HG03442 (cell line): ENCODE results near the gene DMRTB1.

Experiments used
- ATAC-seq: cut with Tn5 transposase; IDR thresholded peaks from one replicate; pipeline ENCODE4 v1.9.1; 2021; ENCODE audit warnings: mild to moderate bottlenecking, moderate library complexity; ENCODE audit not compliant: unreplicated experiment

The DMRTB1 gene

GRCh38 chr1:53462769-53463501 is 3.7 kb downstream of the DMRTB1 start:
- ATAC-seq: no peak

DNA sequence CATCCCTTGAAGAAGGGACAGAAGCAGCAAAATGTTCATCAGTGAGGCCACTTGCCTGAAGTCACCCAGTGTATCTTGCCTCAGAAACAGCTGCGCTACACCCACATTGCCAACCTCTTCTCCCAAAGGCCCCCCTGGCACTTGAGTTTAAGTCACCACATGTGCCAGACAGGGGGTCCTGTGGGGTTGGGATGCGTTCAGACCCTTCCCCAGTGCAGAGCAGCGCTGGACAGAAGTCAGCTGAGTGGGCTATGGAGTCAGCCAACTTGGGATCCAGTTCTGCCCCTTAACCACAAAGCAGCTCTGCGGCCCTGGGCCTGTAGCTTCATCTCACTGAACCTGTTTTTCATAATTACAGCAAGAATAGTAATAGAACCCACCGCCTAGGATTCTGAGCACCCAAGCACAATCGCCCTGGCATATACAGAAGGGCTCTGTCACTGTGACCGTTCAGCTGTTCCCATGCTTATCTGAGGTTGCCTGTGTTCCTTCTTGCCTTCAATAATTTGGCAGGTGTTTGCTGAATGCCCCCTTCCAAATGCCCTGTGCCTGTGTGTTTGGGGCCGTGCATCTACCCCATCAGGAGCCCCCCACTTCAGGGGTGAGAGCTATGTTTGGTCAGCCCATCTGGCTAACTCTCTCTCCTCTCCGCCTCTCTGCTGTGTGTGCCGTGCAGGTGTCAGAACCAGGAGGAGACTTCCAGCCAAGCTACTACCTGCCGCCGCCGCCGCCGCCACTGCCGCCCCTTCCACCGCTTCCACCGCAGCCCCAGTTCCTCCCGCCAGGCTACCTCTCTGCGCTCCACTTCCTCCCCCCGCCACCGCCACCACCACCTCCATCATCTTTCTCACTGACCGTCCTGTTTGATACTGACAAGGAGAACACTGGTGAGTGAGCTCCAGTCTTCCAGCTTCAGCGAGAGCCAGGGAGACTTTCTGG is 5.0 kb downstream of the DMRTB1 start:
- no peak for ATAC-seq

DNA sequence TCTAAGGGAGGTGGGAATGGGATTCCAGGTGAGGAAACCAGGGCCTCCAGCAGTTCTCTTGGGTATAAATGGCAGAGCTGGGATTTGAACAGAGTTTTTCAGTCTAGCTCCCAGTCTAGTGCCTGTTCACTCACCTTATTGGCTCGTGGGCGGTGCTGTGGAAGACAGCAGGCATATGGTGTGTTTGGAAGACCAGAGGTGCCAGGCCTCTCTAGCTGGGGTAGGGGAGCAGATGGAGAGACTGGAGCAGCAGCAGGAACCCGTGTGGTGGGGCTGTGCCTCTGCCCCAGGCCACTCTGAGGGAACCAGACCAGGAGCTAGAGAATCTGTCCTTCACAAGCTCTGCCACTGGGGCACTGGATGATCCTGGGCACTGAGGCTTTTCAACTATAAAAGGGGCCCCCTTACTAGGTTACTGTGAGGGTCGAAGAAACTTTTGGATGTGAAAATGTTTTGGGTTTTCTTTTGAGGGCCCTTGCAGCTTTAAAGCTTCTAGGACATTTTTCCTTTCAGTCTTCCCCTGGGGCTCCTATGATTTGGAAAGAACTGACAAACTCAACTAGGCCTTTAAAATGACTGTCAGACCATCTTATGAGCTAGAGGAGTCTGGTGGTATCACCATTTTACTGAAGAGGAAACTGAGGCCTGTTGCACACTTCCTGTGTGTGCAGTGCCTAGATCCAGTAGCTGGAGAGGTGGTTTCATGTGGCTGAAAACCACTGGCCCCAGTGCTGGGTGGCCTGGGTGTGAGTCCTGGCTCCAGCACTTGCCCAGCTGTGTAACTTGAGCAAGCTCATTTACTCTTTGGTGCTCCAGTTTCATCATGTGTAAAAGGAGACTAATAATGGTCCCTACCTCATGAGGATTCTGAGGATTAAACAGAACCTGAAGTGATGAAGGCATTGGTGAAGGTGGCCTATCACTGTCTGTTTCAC is 6.1 kb downstream of the DMRTB1 start:
- ATAC-seq: no peak

GRCh38 chr1:53467391-53467790 is 8.2 kb downstream of the DMRTB1 start:
- no peak for ATAC-seq

GRCh38 chr1:53468374-53468773 is 9.2 kb downstream of the DMRTB1 start:
- ATAC-seq: no peak

GRCh38 chr1:53469373-53469772 is 10.2 kb downstream of the DMRTB1 start:
- no peak for ATAC-seq

DNA sequence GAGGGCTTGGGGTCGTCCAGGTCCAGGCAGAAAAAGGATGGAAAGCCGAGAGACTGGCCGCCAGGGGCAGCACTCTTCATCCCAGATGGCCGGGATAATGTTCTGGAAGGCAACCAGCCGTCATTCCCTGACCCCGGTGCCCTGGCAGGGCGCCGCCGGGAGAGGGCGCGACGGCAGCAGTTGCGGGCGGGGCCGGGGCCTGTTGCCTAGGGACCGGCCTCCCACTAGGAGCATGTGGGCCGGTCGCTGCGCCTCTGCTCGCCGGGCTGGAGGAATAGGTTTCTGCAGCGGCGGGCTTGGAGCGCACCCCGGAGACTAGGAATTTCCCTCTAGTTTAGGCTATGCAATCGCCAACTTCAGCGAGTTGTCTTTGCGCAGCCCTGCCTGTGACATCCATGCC is 11.0 kb downstream of the DMRTB1 start:
- no peak for ATAC-seq

GRCh38 chr1:53470584-53470983 is 11.4 kb downstream of the DMRTB1 start:
- ATAC-seq: no peak

GRCh38 chr1:53471000-53471399 is 11.8 kb downstream of the DMRTB1 start:
- ATAC-seq: no peak

DNA sequence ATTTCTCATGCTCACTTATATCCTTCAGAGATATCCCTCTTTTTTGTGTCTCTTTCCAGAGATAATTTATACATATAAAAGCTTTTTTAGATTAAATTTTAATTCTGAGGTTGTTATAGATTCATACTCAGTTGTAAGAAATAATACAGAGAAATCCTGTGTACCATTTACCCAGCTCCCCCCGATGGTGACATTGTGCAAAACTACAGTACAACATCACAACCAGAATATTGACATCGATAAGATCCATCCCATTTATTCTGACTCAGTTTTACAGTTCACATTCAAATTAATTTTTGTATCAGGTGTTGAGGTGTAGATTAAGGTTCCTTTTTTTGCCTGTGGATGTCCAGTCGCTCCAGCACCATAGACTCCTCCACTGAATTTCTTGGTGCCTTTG is 14.3 kb downstream of the DMRTB1 start:
- ATAC-seq: no peak

GRCh38 chr1:53475664-53476063 is 16.5 kb downstream of the DMRTB1 start:
- no peak for ATAC-seq

DNA sequence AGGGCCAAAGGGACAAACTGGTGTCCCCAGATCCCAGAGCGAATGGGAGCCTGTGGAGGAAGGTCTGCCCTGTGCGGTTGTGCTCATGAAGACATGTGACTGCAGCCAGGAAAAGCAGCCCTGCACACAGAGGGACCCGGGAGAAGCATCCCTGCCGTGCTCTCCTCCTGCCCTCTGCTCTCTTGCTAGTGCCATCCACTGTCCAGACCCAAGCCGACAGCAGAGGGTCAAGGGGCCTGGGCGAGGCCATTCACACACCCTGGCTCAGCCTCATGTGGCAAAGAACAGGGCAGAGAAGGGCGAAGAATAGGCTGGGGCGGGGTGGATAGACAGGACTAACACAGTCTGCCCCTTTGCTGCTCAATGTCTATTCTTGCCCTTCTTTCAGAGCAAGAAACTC is 17.4 kb downstream of the DMRTB1 start:
- ATAC-seq: no peak

DNA sequence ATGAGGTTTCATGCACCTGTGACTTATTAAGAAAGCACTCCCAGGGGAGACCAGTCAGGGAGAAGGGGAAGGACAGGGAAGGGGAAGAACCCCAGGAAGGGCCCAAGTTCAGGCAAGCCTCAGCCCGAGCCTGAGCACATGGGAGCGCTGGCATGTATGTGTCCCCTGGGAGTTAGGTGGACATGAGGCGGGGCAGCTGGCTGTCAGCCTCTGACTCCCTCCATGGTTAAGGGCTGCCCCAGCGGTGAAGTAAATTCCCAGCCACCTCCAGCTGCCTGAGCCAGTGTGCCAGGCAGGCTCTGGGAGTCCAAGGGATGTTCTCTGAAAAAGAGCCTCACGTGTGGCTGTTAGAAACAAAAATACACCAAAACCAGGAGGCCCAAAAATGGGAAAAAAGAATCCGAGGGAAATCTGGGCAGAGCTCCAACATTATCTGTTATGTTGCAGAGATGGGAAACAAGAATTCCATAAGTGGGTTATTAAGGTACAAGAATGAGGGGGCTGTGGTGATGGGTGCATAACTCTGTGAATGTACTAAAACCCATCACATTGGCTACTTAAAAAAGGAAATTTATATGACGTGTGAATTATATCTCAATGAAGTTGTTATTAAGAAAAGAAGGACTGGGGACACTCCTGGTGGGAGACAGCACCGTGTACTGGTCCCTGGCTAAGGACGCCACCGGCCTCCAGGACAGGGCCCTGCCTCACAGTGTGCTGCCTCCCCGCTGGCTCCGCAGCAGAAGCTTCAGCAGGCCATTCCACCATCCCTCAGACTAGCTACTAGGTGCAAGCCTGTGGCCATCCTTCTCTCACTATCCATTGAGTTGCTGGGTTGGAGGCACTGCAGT is 18.7 kb downstream of the DMRTB1 start:
- no peak for ATAC-seq

GRCh38 chr1:53478502-53478818 is 19.3 kb downstream of the DMRTB1 start:
- ATAC-seq: no peak

DNA sequence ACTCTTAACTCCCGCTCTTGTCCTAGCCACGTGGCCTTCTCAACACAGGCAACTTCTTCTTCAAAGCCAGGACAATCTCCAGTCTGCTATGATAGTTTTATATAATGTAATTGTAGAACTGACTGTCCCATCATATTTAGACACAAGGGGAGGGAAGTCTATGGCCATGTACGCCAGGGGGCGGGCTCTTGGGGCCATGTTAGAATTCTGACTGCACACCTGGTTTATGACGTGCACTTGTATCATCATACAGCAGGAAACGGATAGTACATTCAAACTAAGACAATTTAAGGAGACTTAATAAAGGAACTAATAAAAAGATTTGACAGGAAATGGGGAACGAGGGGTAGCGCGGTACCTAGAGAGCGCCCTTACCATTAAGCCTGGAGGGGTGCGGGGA is 21.5 kb downstream of the DMRTB1 start:
- no peak for ATAC-seq

- ATAC-seq: no peak
Measured at GRCh38 chr1:53481456-53481855, 22.3 kb downstream of the DMRTB1 start.

DNA sequence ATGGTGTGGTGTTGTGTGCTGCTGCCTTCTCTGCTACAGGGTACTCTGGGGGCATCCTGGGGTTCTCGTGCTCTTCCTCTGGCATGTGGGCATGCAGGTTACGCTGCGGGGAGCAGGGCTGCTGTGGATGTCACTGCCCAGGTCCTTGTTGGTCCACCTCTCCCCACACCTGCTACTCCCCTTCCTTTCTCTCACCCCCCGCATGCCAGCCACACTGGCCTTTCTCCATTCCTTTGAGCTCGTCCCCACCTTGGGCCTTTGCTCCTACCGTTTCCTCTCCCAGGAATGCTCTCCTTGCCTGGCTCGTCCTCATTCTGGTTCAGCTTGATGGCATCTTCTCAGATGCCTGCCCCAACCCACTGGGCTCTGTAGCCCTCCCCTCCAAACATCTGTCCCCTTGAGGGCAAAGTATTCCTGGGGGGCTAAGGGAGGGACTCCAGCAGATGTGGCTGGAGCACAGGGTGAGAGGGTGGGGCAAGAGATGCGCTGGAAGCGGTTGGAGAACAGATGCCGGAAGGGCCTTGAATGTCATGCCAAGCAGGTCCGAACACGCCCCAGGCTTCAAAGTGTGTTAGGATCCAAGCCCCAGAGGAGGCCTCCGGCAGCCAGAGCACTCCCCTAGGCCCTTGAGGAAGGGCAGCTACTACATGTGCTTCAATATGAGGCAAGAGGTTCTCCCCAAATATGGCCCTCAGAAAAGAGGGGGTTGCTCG is 23.4 kb downstream of the DMRTB1 start:
- ATAC-seq: no peak

GRCh38 chr1:53483170-53483569 is 24.0 kb downstream of the DMRTB1 start:
- ATAC-seq: no peak

- ATAC-seq: no peak
Measured at GRCh38 chr1:53483656-53484055, 24.5 kb downstream of the DMRTB1 start.
